ENCODE results near the gene KLHDC3. TPM values are rescaled to one million over a fixed set of nuclear protein-coding genes. Genes with fewer than 3 reads are reported as not detected.

Gene KLHDC3
- total and polyA plus RNA-seq, 3 donors from 2014 or later, result 207 to 422 (median 210) TPM

GRCh38 chr6:43014434-43014909 is 423 bp downstream of the KLHDC3 start:
- peak overlapping the region; percentile 68 to 76 for H3K27ac ChIP-seq
- peak overlapping the region; percentile 66 to 93 for H3K4me3 ChIP-seq
- intact Hi-C loops (cut with DNase I; ENCODE audit: low total_unique reads), result loop anchor here (5.0 kb wide), 1 partner anchor 128 kb away; no protein-coding TSS in a partner anchor
- TF ChIP-seq CTCF (IDR thresholded peaks at IDR 0.05) (no peak), POLR2A (IDR thresholded peaks at IDR 0.05) (no peak)
- no peaks in the 10 kb centered on the region for H3K27me3 ChIP-seq
- DNase-seq, result no peak
- peaks cover 32% of the 10 kb centered on the region for H3K4me1 ChIP-seq
- no peaks in the 10 kb centered on the region for H3K36me3 ChIP-seq (ENCODE audit: low read depth, missing control alignments)
- WGBS, 2 donors, result 0 to 2% methylated on average over 7 of the region's 7 CpGs
- H3K9me3 ChIP-seq, result no peaks in the 10 kb centered on the region

GRCh38 chr6:43016176-43016942 is 2.3 kb downstream of the KLHDC3 start:
- no peak overlapping the region for H3K4me3 ChIP-seq
- intact Hi-C loops (cut with DNase I; ENCODE audit: low total_unique reads), result no loop called here

GRCh38 chr6:43016943-43017334 is 2.9 kb downstream of the KLHDC3 start:
- peak overlapping the region; percentile 3 to 21 for H3K27ac ChIP-seq
- no peak for DNase-seq
- H3K9me3 ChIP-seq, result no peaks in the 10 kb centered on the region
- 81 to 87% methylated on average over 3 to 12 of the region's 12 CpGs for WGBS, 2 donors
- H3K27me3 ChIP-seq, result no peaks in the 10 kb centered on the region
- intact Hi-C loops (cut with DNase I; ENCODE audit: low total_unique reads), result no loop called here
- no peaks in the 10 kb centered on the region for H3K36me3 ChIP-seq (ENCODE audit: low read depth, missing control alignments)
- no peak overlapping the region for H3K4me3 ChIP-seq
- no peak for TF ChIP-seq POLR2A (IDR thresholded peaks at IDR 0.05)
- TF ChIP-seq CTCF (IDR thresholded peaks at IDR 0.05), result no peak
- peaks cover 37% of the 10 kb centered on the region for H3K4me1 ChIP-seq

More at GRCh38 chr6:43016176-43016942, 2.3 kb downstream of the KLHDC3 start:
- 58 to 60% methylated on average over 4 to 7 of the region's 7 CpGs for WGBS, 2 donors
- DNase-seq, result no peak
- no peaks in the 10 kb centered on the region for H3K9me3 ChIP-seq
- no peaks in the 10 kb centered on the region for H3K27me3 ChIP-seq
- no peak for TF ChIP-seq POLR2A (IDR thresholded peaks at IDR 0.05)
- no peak for TF ChIP-seq CTCF (IDR thresholded peaks at IDR 0.05)
- H3K36me3 ChIP-seq (ENCODE audit: low read depth, missing control alignments), result no peaks in the 10 kb centered on the region
- peak overlapping the region; percentile 3 to 21 for H3K27ac ChIP-seq
- peaks cover 37% of the 10 kb centered on the region for H3K4me1 ChIP-seq

GRCh38 chr6:43019152-43019551 is 5.1 kb downstream of the KLHDC3 start:
- Histone ChIP-seq H3K9me3 (no peaks in the 10 kb centered on the region), H3K4me3 (no peak overlapping the region), H3K36me3 (ENCODE audit: low read depth, missing control alignments) (no peaks in the 10 kb centered on the region), H3K4me1 (peaks cover 29% of the 10 kb centered on the region), H3K27me3 (no peaks in the 10 kb centered on the region), H3K27ac (no peak overlapping the region)
- no peak for DNase-seq
- TF ChIP-seq POLR2A (IDR thresholded peaks at IDR 0.05) (no peak), CTCF (IDR thresholded peaks at IDR 0.05) (no peak)
- intact Hi-C loops (cut with DNase I; ENCODE audit: low total_unique reads), result no loop called here
- 85 to 86% methylated on average over 2 of the region's 2 CpGs for WGBS, 2 donors
